HG03108 (cell line): Measurements from ENCODE around the gene PLAC1.

Experiments used
- ATAC-seq: cut with Tn5 transposase; IDR thresholded peaks from one replicate; pipeline ENCODE4 v1.9.1; 2021; ENCODE audit warnings: moderate library complexity; ENCODE audit not compliant: unreplicated experiment

The PLAC1 gene

GRCh38 chrX:134592303-134592702 lies 66.0 kb downstream of the PLAC1 start:
- no peak for ATAC-seq

GRCh38 chrX:134591502-134591901 lies 66.8 kb downstream of the PLAC1 start:
- ATAC-seq: no peak

GRCh38 chrX:134588806-134589205 lies 69.5 kb downstream of the PLAC1 start:
- ATAC-seq: no peak

- no peak for ATAC-seq
Observed at GRCh38 chrX:134580907-134581306, 77.4 kb downstream of the PLAC1 start.

GRCh38 chrX:134573683-134574035 lies 84.6 kb downstream of the PLAC1 start:
- ATAC-seq: no peak

- ATAC-seq: no peak
Observed at GRCh38 chrX:134572816-134573682, 85.2 kb downstream of the PLAC1 start.

- ATAC-seq: no peak
Observed at GRCh38 chrX:134571796-134572195, 86.5 kb downstream of the PLAC1 start.

- no peak for ATAC-seq
Observed at GRCh38 chrX:134570899-134571298, 87.4 kb downstream of the PLAC1 start.

- no peak for ATAC-seq
Observed at GRCh38 chrX:134570509-134570846, 87.8 kb downstream of the PLAC1 start.

GRCh38 chrX:134569306-134569705 lies 89.0 kb downstream of the PLAC1 start:
- no peak for ATAC-seq

- ATAC-seq: no peak
Observed at GRCh38 chrX:134568285-134569016, 89.8 kb downstream of the PLAC1 start.

GRCh38 chrX:134566506-134566905 lies 91.8 kb downstream of the PLAC1 start:
- ATAC-seq: no peak

- ATAC-seq: no peak
Observed at GRCh38 chrX:134562002-134562401, 96.3 kb downstream of the PLAC1 start.

- ATAC-seq: no peak
Observed at GRCh38 chrX:134558133-134558532, 100.1 kb downstream of the PLAC1 start.

- ATAC-seq: no peak
Observed at GRCh38 chrX:134554291-134554690, 104.0 kb downstream of the PLAC1 start.

- no peak for ATAC-seq
Observed at GRCh38 chrX:134552351-134552750, 105.9 kb downstream of the PLAC1 start.

GRCh38 chrX:134551376-134552048 lies 106.8 kb downstream of the PLAC1 start:
- ATAC-seq: no peak

GRCh38 chrX:134548257-134549201 lies 109.7 kb downstream of the PLAC1 start:
- ATAC-seq: no peak

GRCh38 chrX:134547047-134547679 lies 111.1 kb downstream of the PLAC1 start:
- ATAC-seq: no peak

- ATAC-seq: no peak
Observed at GRCh38 chrX:134546187-134546586, 112.1 kb downstream of the PLAC1 start.
